GM04504 (cell line): ENCODE data around the gene TMEM9.

Experiments used
- DNase-seq: peaks from one replicate; pipeline ENCODE4 v3.0.0-alpha.2; 2012; ENCODE audit warnings: low read depth

Gene TMEM9

DNA sequence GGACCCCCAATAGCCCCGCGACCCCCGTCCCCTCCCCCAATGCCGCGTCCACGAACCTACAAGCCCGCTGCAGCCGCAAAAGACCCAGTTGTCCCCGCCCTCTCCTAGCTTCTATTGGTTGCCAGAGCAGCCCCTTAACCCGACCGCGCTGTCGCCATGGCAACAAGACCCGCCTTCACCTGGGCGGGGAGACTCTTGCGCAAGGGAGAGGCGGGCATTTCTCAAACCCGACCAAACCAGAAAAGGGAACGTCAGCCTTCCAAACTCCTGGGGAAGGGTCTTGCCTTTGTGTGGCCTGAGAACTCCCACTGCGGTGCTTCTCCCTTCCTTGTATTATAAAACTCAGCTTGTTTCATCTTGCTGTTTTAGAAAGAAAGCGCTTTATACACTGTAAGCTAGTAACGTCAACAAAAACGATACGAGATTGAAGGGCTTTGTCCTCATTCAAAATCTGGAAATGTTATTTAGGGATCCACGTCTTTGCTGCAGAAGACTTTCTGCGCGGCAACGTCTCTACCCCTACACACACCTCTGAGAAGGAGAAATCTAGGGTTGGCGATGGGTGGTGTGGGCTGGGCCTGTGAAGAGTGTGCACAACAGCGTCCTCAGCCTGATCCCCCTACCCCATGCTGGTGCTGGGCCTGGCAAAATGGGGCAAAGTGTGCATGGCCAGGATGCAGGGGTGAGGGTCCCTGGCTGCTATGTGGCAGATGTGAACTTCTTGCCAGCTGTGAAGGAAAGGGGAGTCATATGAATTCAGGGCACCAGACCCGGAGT, at the start of gene TMEM9:
Gene TMEM9 (minus strand): TSS at position 86 of the 777 bp plus-strand sequence. CDS start 551 bp downstream, outside the sequence.
- peak; percentile 90 for DNase-seq

DNA sequence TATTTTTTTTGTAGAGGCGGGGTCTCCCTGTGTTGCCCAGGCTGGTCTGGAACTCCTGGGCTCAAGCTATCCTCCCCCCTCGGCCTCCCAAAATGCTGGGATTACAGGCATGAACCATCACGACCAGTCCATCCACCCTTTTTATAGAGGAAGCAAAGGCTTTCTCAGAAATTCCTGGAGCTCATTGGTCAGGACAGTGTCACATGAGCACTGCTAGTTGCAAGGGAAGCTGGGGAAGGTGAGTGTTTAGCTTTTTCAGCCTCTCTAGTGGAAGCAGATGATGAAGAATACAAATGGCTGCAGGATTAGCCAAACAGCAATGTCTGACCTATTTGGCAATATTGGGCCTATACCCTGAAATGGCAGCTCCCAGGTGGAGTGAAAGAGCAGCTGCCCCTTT, 44.3 kb upstream of the TMEM9 start:
- no peak for DNase-seq

DNA sequence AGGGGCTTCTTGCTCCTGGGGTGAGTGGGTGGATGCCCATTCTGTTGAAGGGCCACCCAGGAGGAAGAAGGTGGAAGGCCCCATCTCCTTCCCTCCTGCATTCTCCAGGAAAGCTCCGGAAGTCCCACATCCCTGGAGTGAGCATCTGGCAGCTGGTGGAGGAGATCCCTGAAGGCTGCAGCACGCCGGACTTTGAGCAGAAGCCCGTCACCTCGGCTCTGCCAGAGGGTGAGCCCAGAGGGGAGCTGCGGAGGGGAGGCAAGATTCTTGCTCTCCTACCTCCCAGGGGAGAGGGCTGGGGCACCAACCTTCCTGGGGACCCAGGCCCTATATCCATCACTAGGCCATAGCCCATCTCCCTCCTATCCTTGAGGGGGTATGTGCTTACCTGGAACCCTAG, 39.8 kb upstream of the TMEM9 start:
- DNase-seq: no peak

DNA sequence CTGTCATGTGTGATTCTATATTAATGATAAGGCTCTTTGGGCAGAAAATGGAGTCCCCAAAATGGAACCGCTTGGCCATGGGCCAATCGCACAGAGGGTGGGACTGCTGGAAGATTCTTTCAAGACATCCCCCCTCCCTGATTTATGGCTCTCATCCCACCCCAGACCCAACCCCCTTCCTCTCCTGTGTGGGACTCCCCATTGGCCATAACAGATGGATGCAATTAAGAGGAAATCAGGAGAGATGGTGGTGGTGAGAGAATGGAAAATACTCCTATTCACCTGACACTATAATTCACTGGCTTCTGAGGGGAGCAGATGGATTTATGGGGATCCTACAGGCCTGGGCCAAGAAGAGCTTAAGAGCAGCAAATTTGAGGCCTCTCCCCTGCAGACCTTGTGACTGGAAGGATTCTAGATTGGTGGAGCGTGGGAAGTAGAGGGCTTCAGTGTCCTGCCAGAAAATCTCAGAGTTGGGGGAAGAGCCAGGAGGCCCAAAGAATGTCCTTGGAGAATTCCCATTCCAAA, 38.1 kb upstream of the TMEM9 start:
- DNase-seq: no peak

DNA sequence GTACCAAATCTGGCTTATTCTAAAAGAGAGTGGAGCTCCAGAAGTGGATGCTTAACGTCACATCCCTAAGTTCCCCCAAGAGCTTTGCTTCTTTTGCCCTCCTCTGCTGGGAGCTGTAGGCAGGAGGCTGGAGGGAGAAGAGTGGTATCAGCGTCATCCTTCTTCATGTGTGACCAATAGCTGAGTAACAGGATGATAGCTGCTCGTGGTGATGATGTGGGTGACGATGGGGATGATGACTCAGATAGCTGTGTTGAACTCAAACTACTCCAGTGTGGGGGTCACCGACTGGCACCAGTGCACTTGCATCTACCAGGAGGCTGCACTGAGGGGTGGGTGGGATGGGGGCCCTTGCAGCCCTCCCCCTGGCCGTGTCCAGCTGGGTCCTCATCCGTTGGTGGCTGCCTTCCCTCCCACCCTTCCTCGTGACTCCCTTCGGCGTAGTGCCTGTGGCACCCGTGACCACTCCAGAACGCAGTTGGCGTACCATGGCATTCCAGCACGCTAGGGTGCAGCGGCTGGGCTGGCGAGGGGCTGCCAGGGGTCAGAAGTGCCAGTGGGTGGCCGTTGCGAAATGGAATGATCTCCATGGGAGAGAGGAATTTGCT, 37.5 kb upstream of the TMEM9 start:
- DNase-seq: peak; percentile 64

DNA sequence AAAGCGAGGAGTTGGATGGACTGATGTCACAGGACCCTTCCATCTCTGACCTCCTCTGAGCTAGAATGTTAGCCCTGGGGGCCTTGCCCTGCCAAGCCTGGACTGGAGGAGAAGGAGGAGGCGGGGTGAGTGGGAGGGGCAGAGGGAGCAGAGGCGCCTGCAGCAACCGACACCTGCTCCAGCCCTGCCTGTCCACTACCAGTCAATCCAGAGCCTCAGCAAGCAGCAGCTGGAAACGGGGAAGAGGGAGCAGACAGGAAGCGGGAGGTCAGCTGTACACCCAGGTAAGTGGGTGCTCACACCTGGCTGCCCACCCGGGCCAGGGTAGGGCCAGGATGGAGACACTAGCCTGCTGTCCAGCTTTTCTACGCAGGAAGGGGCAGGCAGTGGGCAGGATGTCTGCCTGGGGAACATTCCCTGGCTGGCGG, 36.4 kb upstream of the TMEM9 start, which contains the start of gene IGFN1:
Gene IGFN1 (plus strand): TSS at position 201 of the 428 bp plus-strand sequence. CDS start 2,470 bp downstream, outside the sequence.
- DNase-seq: no peak

DNA sequence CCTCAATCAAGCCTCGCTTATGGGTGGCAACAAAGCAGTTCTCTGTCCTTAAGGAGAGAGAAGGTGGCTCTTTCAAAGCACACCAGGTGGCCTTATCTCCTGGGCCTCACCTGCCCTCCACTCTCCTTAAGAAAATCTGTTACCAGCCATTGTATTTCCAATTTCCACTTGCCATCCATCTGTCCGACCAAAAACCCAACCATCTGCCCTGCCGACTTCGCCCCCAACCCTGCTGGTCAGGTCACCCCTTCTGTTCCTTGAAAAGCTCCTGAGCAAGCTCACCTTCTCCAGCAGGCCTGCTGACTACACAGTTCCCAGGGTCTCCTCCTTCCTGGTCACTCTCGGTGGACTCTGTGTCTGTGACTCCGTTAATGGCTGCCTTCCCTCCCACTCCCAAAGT, 35.7 kb upstream of the TMEM9 start:
- DNase-seq: no peak

DNA sequence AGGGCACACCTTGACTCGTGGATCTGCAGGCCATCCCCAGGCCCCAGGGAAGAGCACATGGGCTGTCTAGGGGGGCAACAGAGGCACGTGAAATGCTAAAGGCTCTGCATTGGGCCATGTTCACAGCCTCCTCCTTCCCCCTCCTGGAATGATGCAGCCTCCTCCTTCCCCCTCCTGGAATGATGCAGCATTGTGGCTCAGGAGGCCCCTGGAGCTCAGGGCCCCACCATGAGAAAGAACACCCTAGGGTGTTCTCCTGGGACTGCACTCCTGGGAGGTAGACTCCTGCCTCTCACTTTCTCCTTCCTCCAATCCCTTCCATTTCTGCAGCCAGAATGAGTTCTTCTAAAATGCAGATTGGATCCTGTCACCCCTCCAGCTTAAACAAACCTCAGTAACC, 34.8 kb upstream of the TMEM9 start:
- no peak for DNase-seq

DNA sequence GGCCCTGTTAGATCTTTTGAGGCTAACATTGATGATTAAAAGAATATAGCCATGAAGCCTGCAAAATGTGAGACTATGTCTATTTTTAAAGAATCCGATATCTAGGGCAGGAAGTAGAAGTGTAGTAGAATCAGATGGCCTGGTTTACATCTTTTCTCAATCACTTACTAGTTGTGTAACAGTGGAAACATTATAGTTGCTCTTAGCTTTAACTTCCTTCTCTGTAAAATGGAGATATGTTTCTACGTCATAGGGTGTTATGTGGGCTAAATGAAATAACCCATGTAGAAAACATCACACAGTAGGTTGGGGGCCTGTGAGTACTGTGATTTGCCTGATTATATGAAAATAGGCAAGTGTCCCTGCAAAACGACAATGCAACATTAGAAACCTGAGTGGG, 31.9 kb upstream of the TMEM9 start:
- no peak for DNase-seq

DNA sequence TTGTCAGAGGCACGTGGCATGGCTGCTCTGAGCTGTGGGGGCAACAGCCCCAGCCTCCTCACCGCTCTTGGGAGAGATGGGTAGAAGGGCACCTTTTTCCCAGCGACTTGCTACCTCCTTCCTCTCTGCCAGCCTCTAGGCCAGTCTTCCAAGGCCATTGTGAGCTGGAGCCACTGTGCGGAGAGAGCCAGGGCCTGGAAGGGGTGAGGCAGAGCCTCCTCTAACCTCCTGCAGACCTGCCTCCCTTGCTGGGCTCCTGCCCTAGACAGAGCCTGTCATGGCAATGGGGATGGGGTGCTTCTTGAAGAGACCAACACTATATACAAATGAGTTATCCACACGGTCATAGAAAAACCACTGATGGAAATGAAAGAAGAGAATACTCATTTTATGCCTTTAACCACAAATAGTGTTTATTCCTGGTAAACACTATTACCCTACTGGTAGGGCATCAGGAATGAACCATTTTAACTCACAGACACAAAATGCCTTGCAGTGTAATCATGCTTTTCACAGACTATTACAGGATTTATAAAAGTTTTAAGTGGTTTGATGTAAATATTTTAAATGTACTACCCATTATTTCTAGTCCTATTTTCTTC, 31.4 kb upstream of the TMEM9 start:
- DNase-seq: no peak

DNA sequence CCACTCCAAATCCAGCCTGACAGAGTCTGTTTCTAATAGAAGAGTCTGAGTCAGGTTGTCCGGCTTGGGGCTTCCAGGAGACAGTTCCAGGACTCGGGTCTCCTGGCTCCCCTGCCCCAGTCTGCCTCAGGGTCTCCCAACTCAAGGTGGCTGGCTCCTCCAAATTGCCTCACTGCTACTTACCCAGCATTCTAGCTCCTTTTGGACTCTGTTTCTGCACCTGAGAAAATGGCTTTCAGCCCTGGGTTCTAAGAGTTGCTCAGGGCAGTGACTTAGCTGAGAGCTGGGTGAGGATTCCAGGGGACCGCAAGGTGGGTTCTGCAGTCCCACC, 30.8 kb upstream of the TMEM9 start:
- DNase-seq: no peak

DNA sequence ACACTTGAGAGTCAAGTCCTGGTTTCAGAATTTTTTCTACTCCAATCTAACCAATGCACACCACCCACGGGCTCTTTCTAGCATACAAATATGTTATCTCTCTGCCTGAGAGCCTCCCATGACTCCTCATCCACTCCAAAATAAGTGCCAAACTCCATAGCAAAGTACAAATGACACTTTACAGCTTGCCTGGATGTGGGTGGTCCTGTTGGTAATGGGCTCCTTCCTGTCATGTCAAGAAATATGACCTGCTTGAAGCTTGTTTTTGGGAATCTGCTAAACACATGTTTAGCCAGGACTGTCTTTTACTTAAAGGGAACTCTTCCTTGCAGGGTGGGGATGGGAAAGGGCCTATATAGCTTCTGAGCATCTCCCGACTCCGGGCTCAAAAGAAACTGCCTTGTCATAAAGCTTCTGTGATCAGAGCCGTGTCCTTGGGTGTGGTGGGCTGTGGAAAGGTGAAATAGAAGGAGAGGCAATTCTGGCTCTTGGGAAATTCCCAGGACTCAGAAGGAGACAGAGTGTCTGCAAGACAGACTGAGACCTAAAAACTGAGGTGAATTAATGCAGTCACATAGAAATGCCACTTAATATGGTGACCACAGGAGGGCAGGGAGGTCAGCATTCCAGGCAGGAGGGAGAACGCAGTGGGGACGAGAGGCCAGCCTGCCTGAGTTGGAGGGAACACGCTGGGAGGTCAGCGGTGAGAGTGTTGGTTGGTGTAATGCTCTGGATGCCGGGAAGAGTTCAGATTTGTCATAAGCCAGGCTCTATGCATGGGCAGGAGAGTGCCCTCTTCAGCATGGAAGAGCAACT, 30.2 kb upstream of the TMEM9 start:
- peak; percentile 65 for DNase-seq

DNA sequence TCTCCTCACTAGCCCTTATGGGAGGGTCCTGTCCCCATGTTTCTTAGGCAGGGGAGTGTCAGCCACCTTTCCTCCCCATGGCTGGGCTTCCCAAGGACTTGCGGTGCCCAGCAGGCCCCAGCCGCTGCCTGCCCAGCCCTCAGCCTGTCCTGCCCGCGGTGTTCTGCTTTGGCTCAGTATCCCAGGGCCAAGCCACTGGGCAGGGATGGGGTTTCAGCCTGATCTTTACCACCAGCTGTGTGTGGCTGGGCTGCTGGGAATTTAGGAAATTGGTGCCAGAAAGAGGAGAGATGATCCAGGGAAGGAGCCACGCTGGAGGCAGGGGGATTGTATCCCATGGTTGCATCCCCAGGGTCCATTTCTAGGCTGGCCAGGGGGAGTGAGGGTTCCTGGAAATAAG, 29.5 kb upstream of the TMEM9 start:
- DNase-seq: no peak

DNA sequence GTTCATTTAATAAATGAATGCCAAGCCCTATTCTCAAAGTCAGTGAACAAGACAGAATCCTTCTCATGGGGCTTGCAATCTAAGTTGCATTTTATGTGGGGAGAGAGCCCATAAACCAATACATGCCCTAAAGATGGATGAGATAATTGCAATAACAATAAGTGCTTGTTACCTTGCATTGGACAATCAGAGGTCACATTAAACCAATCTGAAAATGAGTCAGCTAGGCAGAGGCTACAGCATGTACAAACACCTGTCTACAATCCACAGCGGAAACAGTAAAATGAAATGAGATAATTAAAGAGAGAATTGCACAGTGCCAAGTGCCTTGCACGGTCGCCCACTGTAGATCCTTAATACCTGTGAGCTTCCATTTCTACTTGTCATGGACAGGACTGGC, 28.9 kb upstream of the TMEM9 start:
- no peak for DNase-seq

DNA sequence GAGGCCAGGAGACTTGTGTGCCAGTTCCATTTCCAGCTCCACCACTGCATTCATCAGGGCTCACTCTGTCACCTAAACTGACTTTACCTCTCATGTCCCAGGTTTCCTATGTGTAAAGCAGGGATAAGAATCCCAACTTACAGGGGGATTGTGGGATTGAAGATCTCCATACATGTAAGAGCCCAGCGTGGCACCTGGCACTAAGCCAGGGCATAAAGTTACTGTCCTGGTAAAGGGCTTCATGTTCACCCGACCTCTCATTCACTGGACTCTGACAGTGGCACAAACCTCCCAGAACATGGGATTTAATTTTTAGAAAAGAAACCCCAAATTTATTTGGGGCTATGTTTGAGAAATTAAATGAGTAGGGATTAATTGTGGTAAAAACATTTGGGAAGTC, 27.5 kb upstream of the TMEM9 start:
- no peak for DNase-seq

DNA sequence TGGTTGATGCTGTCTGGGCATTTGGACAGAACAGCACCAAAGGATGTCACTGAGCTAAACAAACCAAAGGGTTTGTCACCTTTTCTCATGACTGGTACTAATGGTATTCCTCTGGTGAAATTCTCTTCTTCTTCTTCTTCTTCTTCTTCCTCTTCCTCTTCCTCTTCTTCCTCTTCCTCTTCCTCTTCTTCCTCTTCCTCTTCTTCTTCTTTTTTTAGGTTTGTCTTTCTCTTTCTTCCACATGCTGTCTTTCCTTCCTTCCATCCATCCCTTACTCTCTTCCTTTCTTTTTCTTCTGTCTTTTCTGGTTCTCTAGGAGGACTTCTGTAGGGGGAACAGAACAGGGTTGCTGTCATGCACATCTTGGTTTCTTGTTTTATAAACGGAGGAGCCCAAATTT, 27.0 kb upstream of the TMEM9 start:
- no peak for DNase-seq

DNA sequence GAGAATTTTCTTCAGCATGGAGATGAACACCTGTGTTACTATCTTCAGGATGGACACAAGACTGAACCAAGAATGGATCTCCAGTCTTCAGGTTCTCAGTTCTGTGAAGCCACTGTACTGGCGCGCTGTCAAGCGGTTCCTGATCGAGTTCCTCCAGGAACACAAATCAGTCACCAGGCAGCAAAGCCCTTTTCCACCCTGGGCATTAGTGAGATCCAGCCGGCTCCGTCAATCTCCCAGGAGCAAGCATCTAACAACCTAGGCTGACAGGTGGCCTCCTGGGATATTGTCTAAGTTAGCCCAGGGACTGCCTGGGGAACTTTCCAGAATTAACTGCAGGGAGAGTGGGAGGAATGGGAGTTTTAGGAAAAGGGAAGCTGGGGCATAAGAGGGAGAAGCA, 26.6 kb upstream of the TMEM9 start:
- DNase-seq: no peak

DNA sequence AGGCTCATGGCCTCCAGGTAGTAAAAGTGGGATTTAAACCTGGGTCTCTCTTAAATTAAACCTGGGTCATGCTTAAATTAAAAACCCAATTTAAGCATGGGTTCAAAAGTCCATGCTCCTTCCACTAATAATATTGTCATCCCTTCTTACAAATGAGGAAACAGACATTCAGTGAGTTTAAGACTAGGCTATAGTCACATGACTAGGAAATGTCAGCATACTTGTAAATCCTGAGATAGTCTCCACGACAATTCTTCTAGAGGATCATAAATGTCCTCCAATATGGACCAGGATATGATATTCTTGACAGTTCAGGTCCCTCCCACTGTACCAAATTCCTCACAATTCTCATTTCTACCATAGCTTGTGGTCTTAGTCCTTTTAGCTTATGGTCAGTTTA, 25.9 kb upstream of the TMEM9 start:
- DNase-seq: no peak

DNA sequence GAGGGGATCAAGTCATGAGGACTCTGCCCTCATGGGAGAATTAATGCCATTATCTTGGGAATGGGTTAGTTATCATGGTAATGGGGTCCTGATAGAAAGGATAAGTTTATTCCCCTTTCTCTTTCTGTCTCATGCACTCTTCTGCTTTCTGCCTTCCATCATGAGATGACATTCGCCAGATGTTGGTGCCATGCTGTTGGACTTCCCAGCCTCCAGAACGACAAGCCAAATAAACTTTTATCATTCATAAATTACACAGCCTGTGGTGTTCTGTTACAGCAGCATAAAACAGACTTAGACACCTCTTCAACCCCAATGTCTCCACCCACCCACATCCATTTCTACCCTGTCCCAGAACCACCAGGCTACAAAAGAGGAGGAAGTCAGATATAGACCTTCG, 24.4 kb upstream of the TMEM9 start:
- no peak for DNase-seq

DNA sequence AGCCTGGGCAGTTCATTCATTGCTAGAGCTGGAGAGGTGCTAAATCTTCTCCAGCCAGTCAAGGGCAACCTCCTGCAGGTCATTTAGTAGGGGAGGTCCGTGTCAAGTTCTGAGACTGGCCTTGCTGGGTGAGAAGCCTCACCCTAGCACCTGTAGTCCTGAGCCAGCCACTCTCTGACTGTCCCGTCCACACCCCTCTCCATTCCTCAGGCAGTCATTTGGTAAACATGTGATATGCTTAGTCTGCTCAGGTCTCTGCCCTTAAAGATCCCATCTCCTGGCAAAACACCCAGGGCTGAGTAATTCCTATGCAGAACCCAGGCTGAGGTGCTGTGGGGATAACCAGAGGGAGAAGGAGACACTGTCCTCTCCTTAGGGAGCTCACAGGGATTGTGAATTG, 22.7 kb upstream of the TMEM9 start:
- peak; percentile 32 for DNase-seq

DNA sequence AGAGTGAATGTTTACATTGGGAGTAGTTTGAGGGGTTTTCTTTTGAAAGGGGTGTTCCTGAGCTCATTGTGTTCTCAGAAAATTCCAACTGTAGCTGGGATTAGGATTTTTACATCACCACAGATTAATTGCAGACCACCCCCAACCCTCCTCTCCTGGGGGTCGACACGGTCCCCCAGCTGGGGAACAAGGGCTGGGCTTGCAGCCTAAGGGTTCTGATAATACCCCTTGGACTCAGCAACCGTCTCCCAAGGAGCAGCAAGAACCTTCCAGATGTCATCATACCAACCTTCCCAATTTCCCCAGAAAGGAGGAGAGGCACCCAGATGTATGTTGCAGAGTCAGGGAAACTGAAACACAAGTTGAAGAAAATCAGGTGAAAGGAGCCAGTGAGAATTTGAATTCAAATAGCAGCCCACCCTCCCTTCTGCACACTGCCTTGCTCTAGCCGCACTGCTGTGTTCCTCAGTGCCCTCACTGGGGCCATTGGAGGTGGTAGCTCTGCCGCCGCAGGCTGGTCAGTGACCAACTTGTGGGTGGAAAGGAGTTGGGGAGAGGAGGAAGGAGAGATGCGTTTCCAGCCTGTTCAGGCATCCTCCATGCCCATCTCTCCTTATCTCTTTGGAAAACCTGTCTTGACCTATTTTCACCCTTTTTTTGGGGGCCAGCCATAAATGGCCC, 21.7 kb upstream of the TMEM9 start:
- no peak for DNase-seq

DNA sequence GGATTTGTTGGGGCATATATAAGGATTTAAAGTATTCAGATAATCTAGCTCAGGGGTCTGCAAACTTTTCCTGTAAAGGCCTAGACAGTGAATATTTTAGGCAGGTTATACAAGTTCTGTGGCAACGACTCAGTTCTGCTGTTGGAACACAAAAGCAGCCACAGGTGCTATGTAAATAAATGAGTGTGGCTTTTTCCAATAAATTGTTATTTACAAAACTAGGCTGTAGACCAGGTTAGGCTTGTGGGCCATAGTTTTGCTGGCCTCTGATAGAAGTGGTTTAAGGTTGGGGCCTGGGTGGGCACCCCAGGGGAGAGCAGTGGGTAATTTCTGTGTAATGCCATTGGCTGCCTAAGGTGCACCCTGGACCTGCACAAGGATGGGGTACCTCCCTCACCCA, 19.5 kb upstream of the TMEM9 start:
- no peak for DNase-seq
